Natural killer cell (primary cell): ENCODE measurements around the gene PIK3R1. TPM values are rescaled to one million over a fixed set of nuclear protein-coding genes. Genes with fewer than 3 reads are reported as not detected.

Experiments used
- ATAC-seq, 3 donors: fragments of 150-1000 bp in 2 of 3; fragments of 200-7000 bp in 1 of 3; cut with Tn5 transposase; 1 replicate in 1 of 3; 2 replicates in 2 of 3; pipeline ENCODE4 v1.10.0; 2021; ENCODE audit warnings: mild to moderate bottlenecking in 2 of 3, moderate library complexity in 2 of 3
- DNase-seq, 2 donors: peaks; one replicate each; pipeline versions ENCODE4 v3.0.0 to v3.0.0-alpha.2; 2013 to 2021; ENCODE audit warnings: mixed read lengths in 1 of 2
- H3K27ac ChIP-seq: one replicate; pipeline ENCODE4 v1.5.1; 2013; ENCODE audit warnings: mild to moderate bottlenecking, low read length
- H3K27me3 ChIP-seq: one replicate; pipeline ENCODE4 v1.6.1; 2013; ENCODE audit warnings: low read length; ENCODE audit not compliant: control insufficient read depth, insufficient read depth
- H3K36me3 ChIP-seq: one replicate; pipeline ENCODE4 v1.6.1; 2013; ENCODE audit warnings: low read length; ENCODE audit not compliant: control insufficient read depth, insufficient read depth
- H3K4me1 ChIP-seq: one replicate; pipeline ENCODE4 v1.6.1; 2013; ENCODE audit warnings: low read length; ENCODE audit not compliant: control insufficient read depth, insufficient read depth
- H3K4me3 ChIP-seq: one replicate; pipeline ENCODE4 v1.5.1; 2013; ENCODE audit warnings: low read length
- H3K9me3 ChIP-seq: one replicate; pipeline ENCODE4 v1.6.1; 2013; ENCODE audit warnings: low read length; ENCODE audit not compliant: control insufficient read depth, insufficient read depth
- H3K27ac Mint-ChIP-seq, 2 donors: one replicate each; pipeline ENCODE4 v1.8.0; 2022; ENCODE audit warnings: mild to moderate bottlenecking in 2 of 2, mixed read lengths in 2 of 2, moderate library complexity in 1 of 2
- H3K27me3 Mint-ChIP-seq, 2 donors: one replicate each; pipeline ENCODE4 v1.8.0; 2022; ENCODE audit warnings: low read depth in 2 of 2, mixed read lengths in 2 of 2
- H3K36me3 Mint-ChIP-seq: one replicate; pipeline ENCODE4 v1.8.0; 2022; ENCODE audit warnings: mixed read lengths
- H3K4me1 Mint-ChIP-seq, 2 donors: one replicate each; pipeline ENCODE4 v1.8.0; 2022; ENCODE audit warnings: mixed read lengths in 2 of 2
- H3K4me3 Mint-ChIP-seq: one replicate; pipeline ENCODE4 v1.8.0; 2022; ENCODE audit warnings: mild to moderate bottlenecking, moderate library complexity, mixed read lengths
- H3K9me3 Mint-ChIP-seq, 2 donors: one replicate each; pipeline ENCODE4 v1.8.0; 2022; ENCODE audit warnings: mixed read lengths in 2 of 2
- CTCF ChIP-seq: fragments of 200-600 bp; IDR thresholded peaks from one replicate; pipeline ENCODE4 v1.8.0; 2022; ENCODE audit warnings: antibody characterized with exemption
- WGBS: methylation state at CpG from one replicate; pipeline ENCODE4 v1.1.7; 2013; ENCODE audit warnings: missing lambda C conversion rate; ENCODE audit not compliant: insufficient coverage; 5-methylcytosine and 5-hydroxymethylcytosine counted together
- intact Hi-C: fragments of 100-400 bp; cut with micrococcal nuclease; formaldehyde crosslinking; loops from one replicate; pipeline ENCODE4 v1.14.2; 2022
- total RNA-seq, 4 donors: library from RNA; stranded (reverse); fragments of 120-200 nt in 1 of 4; gene quantifications; one replicate each; pipeline versions ENCODE4 v1.2.3 to v1.2.4, GENCODE V29; 2013 to 2022

Gene PIK3R1
- total RNA-seq, 3 donors from 2014 or later (not counting 1 experiment from before 2014, with no cell fraction given), result 307 to 365 (median 313) TPM

DNA sequence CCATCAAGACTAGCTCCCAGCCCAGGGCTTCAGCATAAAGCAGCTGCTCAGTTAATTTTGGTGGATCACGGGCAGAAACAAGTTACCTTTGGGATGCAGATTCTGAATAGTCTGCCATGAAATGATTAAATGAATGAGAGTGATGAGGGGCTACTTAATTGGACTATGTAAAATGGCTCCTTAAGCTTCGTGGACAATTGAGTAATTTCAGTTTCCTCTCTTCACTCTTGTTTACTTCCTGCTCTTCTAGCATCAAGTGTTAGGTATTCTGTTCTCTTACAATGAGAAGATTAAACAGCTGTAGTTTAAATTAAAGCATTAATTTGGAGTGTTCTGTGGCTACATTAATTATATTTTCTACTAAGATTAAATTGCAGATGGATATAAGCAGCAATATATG, 28.1 kb downstream of the PIK3R1 start:
- Mint-ChIP-seq H3K4me1 (peaks cover 75 to 78% of the 10 kb centered on the region in 2 donors), H3K4me3 (peak overlapping the region; percentile 77), H3K9me3 (no peaks in the 10 kb centered on the region), H3K27ac (peak overlapping the region; percentile 86 to 98), H3K27me3 (no peaks in the 10 kb centered on the region), H3K36me3 (no peaks in the 10 kb centered on the region)
- Histone ChIP-seq H3K9me3 (no peaks in the 10 kb centered on the region), H3K4me1 (peaks cover 32% of the 10 kb centered on the region), H3K27me3 (no peaks in the 10 kb centered on the region), H3K27ac (peak overlapping the region; percentile 35), H3K4me3 (no peak overlapping the region), H3K36me3 (no peaks in the 10 kb centered on the region)
- 93% methylated on average over 1 of the region's 2 CpGs for WGBS
- ATAC-seq (no peak), DNase-seq (peak in 1 of 2 donors; percentile 43)
- TF ChIP-seq CTCF, result no peak
- intact Hi-C loops, result no loop called here

GRCh38 chr5:68245319-68245718, 29.8 kb downstream of the PIK3R1 start:
- Histone ChIP-seq H3K4me1 (peaks cover 32% of the 10 kb centered on the region), H3K9me3 (no peaks in the 10 kb centered on the region), H3K36me3 (no peaks in the 10 kb centered on the region), H3K27me3 (no peaks in the 10 kb centered on the region), H3K4me3 (no peak overlapping the region), H3K27ac (no peak overlapping the region)
- no peak for TF ChIP-seq CTCF
- Mint-ChIP-seq H3K4me3 (peak overlapping the region; percentile 17), H3K4me1 (peaks cover 78 to 81% of the 10 kb centered on the region in 2 donors), H3K9me3 (no peaks in the 10 kb centered on the region), H3K36me3 (no peaks in the 10 kb centered on the region), H3K27ac (peak overlapping the region; percentile 86 to 98), H3K27me3 (no peaks in the 10 kb centered on the region)
- DNase-seq (no peak), ATAC-seq (no peak)
- intact Hi-C loops, result no loop called here
- 75% methylated on average over 3 of the region's 3 CpGs for WGBS

DNA sequence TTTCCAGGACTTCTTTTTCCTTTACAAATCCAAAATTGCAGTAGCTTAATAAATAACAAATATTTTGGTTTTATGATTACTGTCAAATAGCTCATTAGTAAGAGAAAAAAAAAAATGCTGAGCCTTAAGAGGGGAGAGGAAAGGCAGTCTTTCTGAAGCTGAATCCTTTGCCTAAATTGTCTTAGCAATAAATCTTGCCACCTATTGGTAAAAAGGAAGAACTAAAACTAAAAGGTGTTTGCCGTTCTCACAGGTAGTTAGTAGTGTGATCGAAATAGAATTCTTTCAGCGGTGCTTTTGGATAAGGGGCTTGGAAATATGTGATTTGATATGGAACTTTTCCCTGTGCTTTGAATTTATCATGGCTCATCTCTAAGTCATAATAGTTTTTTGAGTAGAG, 31.2 kb downstream of the PIK3R1 start:
- TF ChIP-seq CTCF, result no peak
- DNase-seq (peak in 1 of 2 donors; percentile 49), ATAC-seq (peak in 1 of 3 donors; percentile 25)
- Mint-ChIP-seq H3K27me3 (no peaks in the 10 kb centered on the region), H3K27ac (peak overlapping the region; percentile 36 to 65), H3K36me3 (no peaks in the 10 kb centered on the region), H3K4me1 (peaks cover 76 to 81% of the 10 kb centered on the region in 2 donors), H3K9me3 (no peaks in the 10 kb centered on the region), H3K4me3 (no peak overlapping the region)
- Histone ChIP-seq H3K9me3 (no peaks in the 10 kb centered on the region), H3K4me3 (no peak overlapping the region), H3K27ac (no peak overlapping the region), H3K36me3 (no peaks in the 10 kb centered on the region), H3K4me1 (peaks cover 33% of the 10 kb centered on the region), H3K27me3 (no peaks in the 10 kb centered on the region)
- intact Hi-C loops, result no loop called here
- 73% methylated on average over 3 of the region's 3 CpGs for WGBS

GRCh38 chr5:68247627-68248026, 32.1 kb downstream of the PIK3R1 start:
- H3K27me3 ChIP-seq, result no peaks in the 10 kb centered on the region
- H3K27ac ChIP-seq, result no peak overlapping the region
- no peak overlapping the region for H3K4me3 ChIP-seq
- ATAC-seq (no peak), DNase-seq (no peak)
- H3K9me3 ChIP-seq, result no peaks in the 10 kb centered on the region
- no peaks in the 10 kb centered on the region for H3K36me3 ChIP-seq
- no peak for TF ChIP-seq CTCF
- Mint-ChIP-seq H3K27ac (peak overlapping the region; percentile 36 to 65), H3K4me1 (peaks cover 76 to 79% of the 10 kb centered on the region in 2 donors), H3K27me3 (no peaks in the 10 kb centered on the region), H3K4me3 (no peak overlapping the region), H3K9me3 (no peaks in the 10 kb centered on the region), H3K36me3 (no peaks in the 10 kb centered on the region)
- H3K4me1 ChIP-seq, result peaks cover 34% of the 10 kb centered on the region
- intact Hi-C loops, result no loop called here
- WGBS, result 99% methylated on average over 3 of the region's 3 CpGs
